Hematopoietic multipotent progenitor cell (in vitro differentiated cells): ENCODE measurements around the gene CDK2AP2. TPM values are rescaled to one million over a fixed set of nuclear protein-coding genes. Genes with fewer than 3 reads are reported as not detected.

ENCODE experiments used
- DNase-seq, 3 donors: peaks; one replicate each; pipeline ENCODE4 v3.0.0-alpha.2; 2011 to 2015; ENCODE audit warnings: low read depth in 2 of 3, low spot score in 2 of 3
- total RNA-seq: library from RNA; depleted of rRNA; stranded (reverse); fragments of >200 nt; gene quantifications from one replicate; pipeline ENCODE4 v1.2.3, GENCODE V29; 2012

The CDK2AP2 gene
- total RNA-seq, 1 donor = 42.5 TPM

DNA sequence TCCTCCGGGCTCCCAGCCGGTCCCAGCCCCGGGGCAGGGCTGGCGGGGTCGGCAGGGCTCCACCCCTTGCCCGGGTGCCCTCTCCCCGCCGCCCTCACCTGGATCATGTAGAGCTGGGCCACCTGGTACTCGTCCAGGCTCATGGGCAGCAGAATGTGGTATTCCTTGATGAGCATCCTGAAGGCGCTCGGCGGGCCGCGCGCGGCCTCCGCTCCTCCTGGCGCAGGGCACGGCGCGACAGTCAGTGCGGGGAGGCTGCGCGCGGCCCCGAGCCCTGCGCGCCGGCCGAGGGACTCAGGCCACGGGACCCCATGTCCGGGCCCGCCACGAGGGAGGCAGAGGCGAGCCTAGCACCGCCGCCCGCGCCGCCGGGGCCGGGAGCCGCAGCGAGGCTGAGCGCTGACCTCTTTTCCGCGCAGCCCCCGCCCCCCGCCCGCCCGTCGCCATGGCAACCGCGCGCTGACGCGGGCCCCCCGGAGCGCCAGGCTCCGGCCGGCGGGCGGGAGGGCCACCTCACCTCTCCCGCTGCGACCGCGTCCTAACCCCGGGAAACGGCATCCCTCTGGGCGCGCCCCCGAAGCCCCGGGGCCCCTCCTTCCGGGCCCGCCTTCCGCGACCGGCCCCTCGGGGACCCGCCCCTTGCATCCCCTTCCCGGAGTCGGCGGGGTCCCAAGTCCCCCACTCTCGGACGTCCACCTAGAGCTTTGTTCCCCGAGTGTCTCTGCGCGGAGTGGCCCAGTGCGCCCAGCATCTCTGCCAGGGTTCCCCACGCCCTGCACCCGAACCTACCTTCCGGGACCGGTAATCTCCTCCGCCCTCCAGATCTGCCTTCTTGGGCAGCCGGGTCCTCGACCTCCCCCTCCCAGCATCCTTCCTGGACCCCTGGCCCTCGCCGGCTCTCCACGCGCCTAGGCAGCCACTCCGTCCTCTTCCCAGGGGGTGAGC is 3.7 kb downstream of the CDK2AP2 start:
- DNase-seq = no peak

DNA sequence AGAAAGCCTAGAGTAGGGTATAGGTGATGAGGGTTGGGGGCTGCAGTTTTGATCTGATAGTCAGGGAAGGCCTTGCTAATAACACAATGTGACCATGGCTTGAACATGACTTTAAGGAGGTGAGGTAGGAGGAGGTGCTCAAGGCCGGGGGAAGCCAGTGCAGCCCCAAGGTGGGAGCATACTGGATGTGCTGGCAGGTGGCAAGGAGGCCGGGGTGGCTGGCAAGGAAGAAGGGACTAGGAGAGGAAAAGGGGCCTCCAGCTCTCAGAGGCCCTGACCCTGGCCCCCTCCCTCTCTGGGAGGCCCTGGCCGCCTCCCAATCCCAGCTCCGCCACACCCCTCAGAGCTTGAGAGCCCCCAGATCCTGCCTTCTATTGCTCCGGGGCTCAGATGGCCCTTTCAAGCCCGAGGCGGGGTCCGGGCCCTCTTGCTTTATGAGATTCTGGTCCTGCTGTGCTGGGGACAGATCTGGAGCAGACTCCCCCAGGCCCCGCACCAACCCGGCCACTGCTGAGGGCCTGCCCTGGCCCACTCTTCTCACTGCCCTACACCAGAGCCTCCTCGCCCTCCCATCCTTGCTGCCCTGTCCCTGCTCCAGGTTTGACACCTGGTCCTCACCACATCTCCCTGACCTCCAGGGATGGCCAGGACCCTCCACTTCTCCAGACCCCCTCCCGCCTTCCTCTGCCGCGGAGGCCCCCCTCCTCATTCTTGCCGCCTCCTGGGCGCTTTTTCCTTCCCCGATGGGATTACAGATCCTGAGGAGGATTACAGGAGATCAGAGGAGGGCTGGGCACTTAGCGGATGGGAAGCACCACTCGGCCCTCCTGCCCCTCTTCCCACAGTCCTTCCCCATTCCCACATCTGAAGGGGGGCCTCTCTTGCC is 4.6 kb downstream of the CDK2AP2 start:
- no peak for DNase-seq

DNA sequence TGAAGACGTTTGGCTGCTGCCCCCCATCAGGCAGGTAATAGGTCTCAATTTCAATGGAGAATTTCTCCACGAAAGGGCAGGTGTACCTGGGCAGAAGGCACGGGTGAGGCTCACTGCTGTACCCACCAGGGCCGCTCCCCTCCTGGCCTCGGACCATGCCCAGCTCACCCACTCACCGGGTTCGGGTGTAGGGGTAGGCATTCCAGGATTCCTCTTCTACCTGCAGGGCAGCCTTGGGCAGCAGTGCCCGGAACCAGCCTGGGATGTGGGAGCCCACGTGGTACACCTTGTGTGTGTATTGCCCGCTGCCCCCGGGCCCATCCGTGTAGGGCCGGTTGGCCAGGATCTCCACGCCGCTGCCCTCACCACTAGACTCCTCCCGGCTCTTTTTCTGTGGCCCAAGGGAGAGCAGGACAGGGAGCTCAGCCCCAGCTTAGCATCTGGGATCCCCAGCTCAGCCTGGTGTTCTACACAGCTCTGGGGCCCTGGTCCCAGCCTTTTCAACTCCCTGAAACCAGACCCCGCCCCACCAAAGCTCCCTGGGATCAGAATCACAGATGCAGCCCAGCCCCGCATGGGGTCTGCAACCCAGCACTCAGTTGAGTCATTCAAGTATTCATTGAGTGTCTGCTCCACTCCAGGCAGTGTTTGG is 5.5 kb downstream of the CDK2AP2 start:
- no peak for DNase-seq

DNA sequence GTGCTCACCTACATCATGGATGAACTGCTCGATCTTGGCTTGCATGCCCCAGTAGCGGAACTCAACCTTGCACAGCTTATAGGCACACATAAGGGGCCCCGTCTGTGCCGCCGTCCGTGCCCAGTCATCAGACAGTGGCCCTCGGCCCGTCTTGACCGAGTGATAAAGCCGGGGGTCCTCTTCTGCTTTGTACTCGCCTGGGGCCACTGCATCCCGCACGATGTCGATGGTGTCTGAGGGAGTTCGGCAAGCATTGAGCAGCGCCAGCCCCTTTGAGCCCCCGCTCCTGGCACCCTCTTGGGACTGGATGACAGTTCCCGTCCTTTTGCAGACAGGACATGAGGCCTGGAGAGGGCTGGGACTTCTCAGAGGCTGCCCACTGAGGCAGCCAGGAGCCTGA is 6.1 kb downstream of the CDK2AP2 start:
- no peak for DNase-seq

DNA sequence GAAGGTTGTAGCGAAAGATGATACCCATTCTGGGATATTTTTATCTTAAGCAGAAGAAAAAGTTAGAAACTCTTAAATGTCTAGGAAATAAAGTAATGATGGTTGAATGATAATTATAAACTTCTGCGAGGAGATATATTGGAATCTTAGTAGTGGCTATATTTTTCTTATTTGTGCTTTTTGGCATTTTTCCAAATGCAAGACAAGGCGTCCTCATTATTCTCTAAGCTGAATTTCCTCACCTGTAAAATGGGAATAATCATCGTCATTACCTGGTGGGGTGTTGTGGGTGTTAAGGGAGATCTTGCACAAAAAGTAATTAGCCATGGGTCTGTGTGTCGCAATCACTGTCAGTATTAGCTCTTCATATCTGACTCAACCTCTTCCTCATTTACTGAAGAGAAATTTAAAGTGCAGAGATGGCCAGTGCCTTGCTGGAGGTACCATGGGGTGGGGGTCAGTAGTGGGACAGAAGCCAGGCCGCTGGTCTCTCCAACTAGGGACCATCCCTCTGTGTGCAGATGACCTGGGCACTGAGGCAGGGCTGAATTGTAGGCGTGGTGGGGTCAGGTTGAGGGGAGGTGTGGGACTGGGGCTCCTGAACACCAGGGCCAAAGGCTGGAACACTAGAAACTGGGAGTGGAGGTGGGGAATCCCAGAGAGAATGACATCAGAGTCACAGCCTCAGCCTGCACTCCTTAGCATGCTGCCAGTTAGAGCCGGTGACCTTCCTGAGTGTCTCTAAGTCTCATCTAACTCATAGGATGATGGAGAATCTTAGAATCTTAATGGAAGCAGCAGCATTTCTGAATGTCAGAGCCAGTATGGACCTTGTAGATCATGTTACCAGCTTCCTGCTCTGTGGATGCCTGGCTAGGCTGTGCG is 6.9 kb downstream of the CDK2AP2 start:
- DNase-seq = no peak

DNA sequence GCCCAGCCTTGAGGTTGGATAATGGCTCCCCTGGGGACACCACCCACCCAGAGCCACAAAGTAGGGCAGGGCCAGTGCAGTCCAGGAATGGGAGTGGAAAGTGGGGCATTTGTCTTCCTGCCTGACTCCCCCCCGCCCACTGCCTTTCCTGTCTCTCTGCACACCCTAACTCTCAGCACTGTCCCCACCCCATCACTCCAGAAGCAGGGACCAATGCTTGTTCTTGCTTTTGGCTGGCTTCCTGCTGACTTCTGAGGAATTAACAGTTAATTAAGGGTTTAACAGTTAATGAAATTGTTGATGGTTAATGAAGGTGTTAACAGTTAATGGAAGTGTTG is 7.5 kb downstream of the CDK2AP2 start:
- no peak for DNase-seq

DNA sequence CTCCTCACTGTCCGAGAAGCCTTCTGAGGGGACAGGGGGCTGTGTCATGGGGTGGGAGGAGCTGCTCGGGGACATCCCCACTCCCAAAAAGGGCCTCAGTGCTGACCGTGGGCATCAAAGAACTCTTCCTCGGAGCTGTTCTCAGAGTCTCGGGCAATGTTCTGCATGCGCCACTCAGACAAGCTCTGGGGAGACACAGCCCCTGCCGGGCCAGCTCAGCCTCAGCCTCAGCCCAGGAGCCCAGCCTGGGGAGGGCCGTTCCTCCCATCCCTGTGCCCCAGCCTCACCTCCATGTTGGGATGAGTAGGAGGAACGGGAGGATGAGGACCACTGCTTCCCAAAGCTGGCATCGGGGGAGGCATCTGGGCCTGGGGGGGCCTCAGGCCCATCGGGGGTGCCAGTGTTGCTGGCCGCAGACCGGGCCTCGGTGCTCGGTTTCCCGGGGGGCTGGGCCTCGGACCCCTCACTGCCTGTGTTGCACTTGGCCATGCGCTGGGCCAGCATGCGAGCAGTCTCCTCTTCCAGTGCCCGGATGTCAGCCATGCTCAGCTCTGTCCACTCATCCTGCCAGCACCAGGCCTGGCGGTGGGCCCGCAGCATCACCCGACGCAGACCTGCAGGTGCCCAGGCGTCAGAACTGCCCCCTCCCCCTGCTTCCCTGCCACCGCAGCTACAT is 8.0 kb downstream of the CDK2AP2 start:
- DNase-seq = no peak

DNA sequence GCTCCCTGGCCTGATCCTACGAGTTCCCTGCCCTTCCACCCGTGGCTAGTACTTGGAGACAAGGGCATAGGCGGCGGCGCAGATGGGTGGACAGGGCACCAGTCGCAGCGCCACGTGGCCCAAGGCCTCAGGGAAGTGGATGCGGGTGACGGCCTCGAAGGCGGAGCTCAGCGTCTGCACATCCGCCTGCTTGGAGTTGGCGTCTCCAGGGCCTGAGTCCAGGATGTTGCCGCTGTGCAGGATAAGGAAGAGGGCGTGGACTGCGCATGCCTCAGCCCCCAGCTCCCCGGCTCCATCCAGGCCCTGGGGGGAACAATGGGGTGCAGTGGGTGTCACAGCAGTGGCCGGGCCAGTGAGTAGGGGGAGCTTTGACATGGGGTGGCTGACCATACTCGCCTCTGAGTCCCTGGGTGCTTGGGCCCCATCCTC is 9.4 kb downstream of the CDK2AP2 start:
- no peak for DNase-seq

DNA sequence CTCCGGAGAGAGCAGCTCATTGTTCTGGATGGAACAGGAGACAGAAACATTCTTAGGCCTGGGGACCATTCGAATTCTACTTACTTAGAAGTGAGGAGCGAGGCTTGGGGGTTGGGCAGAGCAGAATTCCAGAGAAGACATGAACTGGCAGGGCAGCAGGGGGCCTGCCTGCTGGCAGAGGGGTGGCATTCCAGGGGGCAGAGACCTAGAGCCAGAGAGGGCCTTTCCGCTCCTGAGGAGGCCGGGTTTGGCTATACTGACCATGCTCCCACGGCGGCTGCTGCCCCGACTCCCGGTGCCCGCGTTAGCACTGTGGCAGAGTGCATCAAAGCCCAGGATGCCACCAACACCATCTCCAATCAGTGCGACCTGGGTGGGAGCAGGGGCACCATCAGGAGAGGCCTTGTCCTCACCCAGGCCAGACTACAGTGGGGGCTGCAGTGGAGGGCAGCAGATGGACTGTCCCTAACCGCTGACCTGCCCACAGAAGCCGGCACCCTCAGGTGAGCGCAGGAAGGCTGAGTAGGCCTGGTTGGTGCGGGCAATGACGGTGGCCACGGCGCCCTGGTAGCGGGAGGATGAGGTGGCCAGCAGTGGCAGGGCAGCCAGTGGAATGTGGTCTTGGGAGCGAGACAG is 10.2 kb downstream of the CDK2AP2 start:
- DNase-seq = no peak

DNA sequence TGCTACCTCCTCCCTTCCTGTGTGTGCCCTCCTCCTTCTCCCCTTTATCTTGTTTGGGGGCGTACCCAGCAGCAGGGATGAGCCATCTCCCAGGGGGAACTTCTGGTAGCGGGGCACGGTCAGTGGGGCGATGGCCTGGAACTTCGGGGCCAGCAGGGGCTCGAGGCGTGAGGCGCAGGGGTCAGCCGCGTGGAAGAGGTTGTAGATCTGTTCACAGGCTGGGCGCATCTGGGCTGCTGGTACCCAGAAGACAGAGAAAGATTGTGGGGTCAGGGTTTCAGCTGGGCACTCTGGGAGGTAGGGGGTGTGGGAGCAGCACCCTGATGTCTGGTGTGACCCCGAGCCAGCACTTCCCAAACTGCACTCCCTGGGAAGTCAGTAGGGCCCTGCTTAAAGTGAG is 11.8 kb downstream of the CDK2AP2 start:
- DNase-seq = no peak

DNA sequence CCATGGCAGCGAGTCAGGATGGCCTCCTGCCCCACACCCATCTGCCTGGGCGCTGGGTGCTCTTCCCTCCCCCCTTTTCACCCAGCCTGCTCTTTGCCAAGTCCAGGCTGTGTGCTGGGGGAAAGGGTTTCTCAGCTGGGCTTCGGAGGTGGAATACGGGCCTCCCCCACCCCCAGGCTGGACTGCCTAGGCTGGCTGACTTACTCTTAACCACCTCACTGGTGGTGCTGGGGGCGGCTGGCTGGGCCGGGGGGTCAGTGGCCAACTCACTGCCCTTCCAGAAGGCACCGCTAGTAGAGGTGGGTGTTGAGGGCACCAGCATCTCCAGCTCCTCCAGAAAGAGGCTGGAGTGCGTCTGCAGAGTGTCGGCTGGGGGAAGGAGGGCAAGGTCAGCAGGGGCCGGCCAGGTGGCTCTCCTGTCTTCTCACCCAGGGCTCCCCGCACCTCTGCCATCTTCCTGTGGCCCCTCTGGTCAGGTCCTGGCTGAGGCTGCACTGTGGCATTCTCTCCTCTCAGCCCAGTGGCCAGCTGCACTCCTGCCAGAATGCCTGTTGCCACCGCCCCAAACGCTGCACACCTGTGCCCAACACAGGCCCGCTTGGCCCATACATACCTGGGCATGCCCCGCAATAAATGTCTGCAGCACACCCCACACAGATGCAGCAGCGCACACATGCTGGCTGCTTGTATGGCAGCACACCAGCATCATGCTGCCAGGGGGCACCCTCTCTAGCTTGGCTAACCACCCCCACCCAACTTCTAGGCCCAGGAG is 12.5 kb downstream of the CDK2AP2 start:
- DNase-seq = no peak

DNA sequence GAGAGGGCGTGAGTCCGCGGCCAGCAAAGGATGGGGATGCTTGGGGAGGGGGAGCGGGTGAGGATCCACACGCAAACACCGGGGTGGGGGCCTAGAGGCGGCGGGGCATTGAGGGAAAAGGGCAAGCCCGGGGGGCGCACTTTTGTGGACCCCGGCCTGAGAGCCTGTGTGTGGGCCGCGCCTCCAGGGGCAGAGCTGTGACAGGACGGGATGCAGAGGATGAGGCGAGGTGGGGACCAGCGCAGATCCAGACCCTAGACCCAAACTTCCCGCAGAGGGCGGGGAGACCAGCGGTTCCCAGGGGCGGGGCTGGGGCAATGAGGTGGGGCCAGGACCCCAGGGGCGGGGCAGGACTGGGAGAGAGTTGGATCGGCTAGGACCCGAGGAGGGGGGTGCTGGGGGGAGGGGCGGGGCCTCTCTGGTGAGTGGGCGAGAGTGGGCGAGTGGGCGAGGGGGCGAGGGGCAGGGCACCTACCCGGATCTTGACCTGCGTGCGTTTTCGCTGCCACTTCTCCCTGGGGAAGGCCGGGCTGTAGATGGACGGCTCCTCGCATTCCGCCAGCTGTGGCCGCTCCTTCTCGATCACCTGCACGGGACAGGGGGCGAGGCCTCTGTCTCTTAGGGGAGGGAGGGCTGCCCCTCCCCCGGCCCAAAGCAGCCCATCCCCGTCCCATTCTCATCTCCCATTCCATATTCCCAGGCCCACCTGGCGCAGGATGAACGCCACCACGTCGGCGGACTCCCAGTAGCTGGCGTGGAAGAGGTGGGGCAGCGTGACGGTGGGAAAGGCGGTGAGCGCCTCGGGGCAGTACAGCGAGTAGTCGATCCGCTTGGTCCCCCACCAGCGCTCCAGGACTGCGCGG is 13.4 kb downstream of the CDK2AP2 start:
- no peak for DNase-seq

DNA sequence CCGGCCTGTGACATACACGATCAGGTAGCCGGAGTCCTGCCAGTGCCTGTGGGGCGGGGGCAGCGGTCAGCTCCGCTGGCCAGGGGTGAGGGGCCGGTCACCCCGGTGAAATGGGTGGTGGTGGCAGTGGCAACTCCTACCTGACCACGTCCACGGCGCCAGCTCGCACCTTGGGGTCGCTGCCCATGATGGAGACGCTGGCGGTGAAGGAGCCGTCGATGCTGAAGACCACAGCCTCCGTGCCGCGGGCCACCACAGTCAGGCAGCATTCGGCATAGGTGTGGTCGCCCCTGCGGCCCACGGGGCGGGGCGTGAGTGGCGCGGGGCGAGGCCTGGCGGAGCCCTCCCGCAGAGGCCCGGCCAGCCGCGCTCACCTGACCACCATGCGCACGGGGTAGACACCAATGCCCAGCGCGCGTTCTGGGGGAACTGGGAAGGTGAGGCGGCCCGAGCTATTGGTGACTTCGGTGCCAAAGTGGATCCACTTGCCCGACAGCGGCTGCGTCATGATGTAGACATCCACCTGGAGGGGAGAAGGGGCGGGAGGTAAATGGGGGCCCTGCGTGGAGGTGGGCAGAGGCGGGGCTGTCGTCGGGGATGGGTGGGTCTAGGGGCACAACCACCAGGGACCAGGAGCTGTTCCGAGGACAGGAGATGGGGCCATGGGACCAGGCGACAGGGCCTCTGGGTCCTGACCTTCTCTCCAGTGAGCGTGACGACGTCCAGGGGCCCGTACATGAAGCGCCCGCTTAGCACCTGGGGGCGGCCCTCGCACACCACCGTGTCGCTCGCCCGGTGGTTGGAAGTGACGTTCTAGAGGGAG is 14.2 kb downstream of the CDK2AP2 start:
- no peak for DNase-seq

DNA sequence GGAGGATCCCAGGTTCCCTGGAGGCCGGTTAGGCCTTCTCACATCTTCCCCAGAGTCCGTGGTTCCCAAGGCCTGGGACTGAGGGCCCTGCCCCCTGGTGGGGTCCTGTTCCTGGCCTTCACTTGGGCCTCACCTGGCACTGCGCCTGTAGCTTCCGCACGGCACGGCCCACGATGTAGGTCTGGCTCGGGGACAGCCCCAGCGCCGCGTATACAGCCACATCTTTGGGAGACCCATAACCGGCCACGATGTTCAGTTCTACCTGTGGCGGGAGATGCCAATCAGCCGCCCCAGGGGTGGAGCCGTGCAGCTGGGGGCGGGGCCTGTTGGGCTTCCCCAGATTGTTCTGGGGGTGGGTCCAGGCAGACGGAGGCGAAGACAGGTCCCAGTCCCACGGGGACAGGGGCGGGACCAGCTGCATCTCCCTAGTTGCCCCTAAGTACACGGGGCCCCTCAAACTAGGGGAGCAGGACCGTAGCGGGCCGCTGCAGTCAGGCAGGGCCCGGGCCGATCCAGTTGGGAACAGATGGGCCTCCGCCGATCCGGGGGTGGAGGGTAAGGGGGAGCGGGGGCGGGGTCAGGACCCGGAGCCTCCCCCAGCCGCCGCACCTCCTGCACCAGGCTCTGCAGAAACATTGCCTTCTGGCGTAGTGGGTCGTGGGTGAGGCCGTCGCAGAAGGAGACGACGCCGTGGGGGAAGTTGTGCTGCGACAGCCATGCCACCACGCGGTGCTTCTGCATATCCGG is 15.0 kb downstream of the CDK2AP2 start:
- no peak for DNase-seq

DNA sequence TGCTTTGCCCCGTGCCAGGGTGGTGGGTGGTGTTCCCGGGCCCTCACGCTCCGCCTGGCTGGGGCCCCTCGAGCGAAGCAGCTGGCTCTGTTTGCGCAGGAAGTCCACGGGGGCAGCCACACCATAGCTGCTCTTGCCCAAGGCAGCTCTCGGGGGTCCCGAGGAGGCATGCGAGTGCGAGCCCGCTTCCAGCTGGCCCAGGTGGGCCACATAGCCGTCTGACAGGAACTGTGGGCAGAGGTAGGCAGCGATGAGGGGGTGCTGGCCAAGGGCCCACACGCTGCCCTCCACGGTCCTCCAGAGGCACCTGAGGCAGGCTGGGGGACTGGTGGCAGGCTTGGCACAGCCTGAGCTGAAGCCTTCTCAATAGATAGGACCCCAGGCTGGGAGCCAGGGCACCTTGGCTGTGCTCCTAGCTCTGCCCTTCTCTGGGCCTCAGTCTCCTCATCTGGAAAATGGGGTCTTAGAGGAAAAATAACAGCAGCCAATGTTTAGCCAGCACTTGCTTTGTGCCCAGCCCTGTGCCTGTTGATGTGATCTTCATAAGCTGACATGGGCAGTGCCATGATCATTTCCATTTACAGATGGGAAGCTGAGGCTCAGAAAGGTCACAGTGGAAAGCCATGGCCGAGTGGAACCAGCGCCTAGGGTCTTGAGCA is 15.8 kb downstream of the CDK2AP2 start:
- no peak for DNase-seq
